ENCODE data around the gene MOB1A.
A peak's percentile ranks its signal among the peaks of the same experiment; 100 is the strongest.

DNA sequence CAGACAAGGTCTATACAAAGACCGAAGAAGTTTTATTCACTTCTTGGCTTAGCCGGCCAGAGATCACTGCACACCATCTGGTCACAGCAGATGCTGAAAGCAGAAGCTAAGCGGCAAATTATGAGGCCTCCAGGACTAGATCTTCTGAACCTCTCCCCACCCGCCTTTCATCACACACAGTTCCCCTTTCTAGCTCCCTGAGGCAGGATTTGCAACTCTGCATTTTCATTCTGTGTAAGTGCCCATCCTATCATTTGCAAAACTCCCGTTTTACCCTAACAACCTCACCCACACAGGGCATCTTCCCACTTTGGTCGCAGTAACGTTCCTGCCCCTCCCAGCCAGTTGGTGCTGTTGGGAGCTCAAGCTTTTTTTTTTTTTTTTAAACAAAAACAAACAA lies 3.1 kb upstream of the MOB1A start:
- peak; percentile 48; the same call in 1 of the 2 replicates for TF ChIP-seq POLR2AphosphoS5 (IDR thresholded peaks at IDR 0.05; ENCODE audit: low read length)
- TF ChIP-seq NRF1 (conservative IDR thresholded peaks at IDR 0.05; ENCODE audit: low read depth, low read length), result no peak
- TF ChIP-seq ZNF274 (IDR thresholded peaks at IDR 0.05; ENCODE audit: insufficient read depth, insufficient read length), result no peak
- no peak for TF ChIP-seq EZH2 (IDR thresholded peaks at IDR 0.05; ENCODE audit: borderline replicate concordance, control insufficient read depth, low read depth, low read length)
- no peak for TF ChIP-seq MYC (IDR thresholded peaks at IDR 0.05; ENCODE audit: insufficient read depth, insufficient read length, insufficient replicate concordance, low read length, severe bottlenecking)
- TF ChIP-seq, protein P1, sequence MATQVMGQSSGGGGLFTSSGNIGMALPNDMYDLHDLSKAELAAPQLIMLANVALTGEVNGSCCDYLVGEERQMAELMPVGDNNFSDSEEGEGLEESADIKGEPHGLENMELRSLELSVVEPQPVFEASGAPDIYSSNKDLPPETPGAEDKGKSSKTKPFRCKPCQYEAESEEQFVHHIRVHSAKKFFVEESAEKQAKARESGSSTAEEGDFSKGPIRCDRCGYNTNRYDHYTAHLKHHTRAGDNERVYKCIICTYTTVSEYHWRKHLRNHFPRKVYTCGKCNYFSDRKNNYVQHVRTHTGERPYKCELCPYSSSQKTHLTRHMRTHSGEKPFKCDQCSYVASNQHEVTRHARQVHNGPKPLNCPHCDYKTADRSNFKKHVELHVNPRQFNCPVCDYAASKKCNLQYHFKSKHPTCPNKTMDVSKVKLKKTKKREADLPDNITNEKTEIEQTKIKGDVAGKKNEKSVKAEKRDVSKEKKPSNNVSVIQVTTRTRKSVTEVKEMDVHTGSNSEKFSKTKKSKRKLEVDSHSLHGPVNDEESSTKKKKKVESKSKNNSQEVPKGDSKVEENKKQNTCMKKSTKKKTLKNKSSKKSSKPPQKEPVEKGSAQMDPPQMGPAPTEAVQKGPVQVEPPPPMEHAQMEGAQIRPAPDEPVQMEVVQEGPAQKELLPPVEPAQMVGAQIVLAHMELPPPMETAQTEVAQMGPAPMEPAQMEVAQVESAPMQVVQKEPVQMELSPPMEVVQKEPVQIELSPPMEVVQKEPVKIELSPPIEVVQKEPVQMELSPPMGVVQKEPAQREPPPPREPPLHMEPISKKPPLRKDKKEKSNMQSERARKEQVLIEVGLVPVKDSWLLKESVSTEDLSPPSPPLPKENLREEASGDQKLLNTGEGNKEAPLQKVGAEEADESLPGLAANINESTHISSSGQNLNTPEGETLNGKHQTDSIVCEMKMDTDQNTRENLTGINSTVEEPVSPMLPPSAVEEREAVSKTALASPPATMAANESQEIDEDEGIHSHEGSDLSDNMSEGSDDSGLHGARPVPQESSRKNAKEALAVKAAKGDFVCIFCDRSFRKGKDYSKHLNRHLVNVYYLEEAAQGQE (IDR thresholded peaks at IDR 0.05; ENCODE audit: low read depth, low read length), result no peak

All from GM12878 (cell line).